ENCODE measurements around the gene ZBED1. TPM values are rescaled to one million over a fixed set of nuclear protein-coding genes. Genes with fewer than 3 reads are reported as not detected.

Gene ZBED1
- total RNA-seq (43.7 and 46.5 TPM in 2 replicates), polyA plus RNA-seq (24.6 and 26.6 TPM in 2 replicates), polyA minus RNA-seq (28.4 and 32.0 TPM in 2 replicates), Bru-seq, nascent RNA (percentile 81 among the genes with signal in this experiment), BruChase-seq, experiment 1, labeled RNA remaining after a 6-hour chase (percentile 94 among the genes with signal in this experiment), BruChase-seq, experiment 2, labeled RNA remaining after a 2-hour chase (percentile 96 among the genes with signal in this experiment)
- 23.0 and 29.3 TPM in 2 replicates for polyA plus RNA-seq (2011; cell fraction: cytosol; rRNA removed)
- 11.7 and 13.9 TPM in 2 replicates for polyA plus RNA-seq (2011; cell fraction: nucleus; rRNA removed)
- polyA plus RNA-seq (2012) = 26.7 and 32.6 TPM in 2 replicates
- 54.0 TPM for polyA minus RNA-seq (2011; cell fraction: cytosol; rRNA and poly(A)+ RNA removed)
- 11.7 and 17.6 TPM in 2 replicates for polyA minus RNA-seq (2011; cell fraction: nucleus; rRNA and poly(A)+ RNA removed)
- long read RNA-seq, full-length matches to known transcripts = 80 of 107 reads
- long read RNA-seq, partial matches to known transcripts = 0 of 107 reads
- long read RNA-seq, other reads (novel, unspliced or antisense) = 27 of 107 reads

DNA sequence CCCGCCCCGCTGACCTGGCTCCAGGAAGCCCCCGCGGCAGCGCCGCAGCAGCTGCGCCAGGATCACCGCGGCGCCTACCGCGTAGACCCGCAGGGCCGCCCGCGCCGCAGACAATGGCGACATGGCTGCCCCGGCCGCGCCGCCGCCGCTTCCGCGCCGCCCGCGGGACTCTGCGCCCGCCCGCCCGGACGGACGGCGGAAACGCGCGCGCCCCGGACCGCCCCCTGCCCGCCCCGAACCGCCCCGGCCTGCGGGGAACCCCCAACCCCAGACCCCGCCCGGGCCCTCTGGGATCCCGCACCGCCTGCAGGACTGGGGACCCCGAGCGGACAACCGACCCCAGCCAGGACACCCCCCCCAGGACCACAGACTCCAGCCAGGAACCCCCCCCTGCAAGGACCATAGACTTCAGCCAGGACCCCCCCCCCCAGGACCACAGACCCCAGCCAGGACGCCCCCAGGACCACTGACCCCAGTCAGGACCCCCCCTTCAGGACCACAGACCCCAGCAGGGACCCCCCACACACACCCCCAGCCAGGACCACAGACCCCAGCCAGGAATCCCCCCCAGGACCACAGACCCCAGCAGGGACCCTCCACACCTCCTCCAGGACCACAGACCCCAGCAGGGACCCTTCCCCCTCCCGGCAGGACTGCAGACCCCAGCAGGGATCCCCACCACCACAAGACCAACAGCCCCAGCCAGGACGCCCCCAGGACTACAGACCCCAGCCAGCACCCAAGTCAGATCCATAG, at the start of gene ZBED1, which contains the start of gene DHRSX:
Gene ZBED1, minus strand, starts transcription at position 174 of the 756 bp plus-strand sequence. CDS start 10,257 bp downstream, outside the sequence.
Gene DHRSX, minus strand, starts transcription at position 174 of the 756 bp plus-strand sequence. Its CDS starts 51 bp downstream, at position 123.
- peak within 1 kb of the TSS; percentile 70 for H2AFZ ChIP-seq (ENCODE audit: low read depth, low read length)
- CTCF ChIA-PET = no interaction called here
- TF ChIP-seq MYC (IDR thresholded peaks at IDR 0.05; ENCODE audit: low read depth, low read length) (no peak), POLR2AphosphoS5 (IDR thresholded peaks at IDR 0.05; ENCODE audit: insufficient read depth, low read depth, low read length) (peak; percentile 70), POLR2A (IDR thresholded peaks at IDR 0.05; ENCODE audit: low read depth, low read length) (peak; percentile 77)
- H3K27ac ChIP-seq (ENCODE audit: insufficient read depth, low read depth, low read length) = peak within 1 kb of the TSS; percentile 54
- peaks cover 13% of the 10 kb centered on the region for H3K4me1 ChIP-seq (ENCODE audit: control insufficient read depth, extremely low read depth, insufficient read depth, low read length)
- peaks cover 40% of the 10 kb centered on the region for H3K79me2 ChIP-seq (ENCODE audit: control insufficient read depth, insufficient read depth, low read length)
- peak within 1 kb of the TSS; percentile 86 for H3K4me2 ChIP-seq (ENCODE audit: insufficient read depth, low read length)
- no TSS peak for BruUV-seq (replicated peaks)
- H3K9ac ChIP-seq (replicated peaks; ENCODE audit: extremely low read depth, insufficient read depth, low read length) = peak within 1 kb of the TSS; percentile 75
- peak within 1 kb of the TSS; percentile 83 to 93 (median 84) for H3K4me3 ChIP-seq (replicated peaks in 1 of 3; ENCODE audit: insufficient read depth in 1 of 3, low read depth in 1 of 3, low read length in 3 of 3)
- no peaks in the 10 kb centered on the region for H3K9me3 ChIP-seq (replicated peaks; ENCODE audit: control insufficient read depth, insufficient read depth, low read length)
- DNase-seq (ENCODE audit: low read depth, low spot score) (no peak), FAIRE-seq (no peak)
- H3K27me3 ChIP-seq (ENCODE audit: control insufficient read depth in 2 of 2, insufficient read depth in 2 of 2, low read length in 2 of 2) = no peaks in the 10 kb centered on the region
- dilution Hi-C loops (cut with MboI; ENCODE audit: extremely low pct_ligation_motif_present, low sequenced_read_pairs) = no loop called here
- intact Hi-C loops (cut with micrococcal nuclease) = loop anchor here (1.0 kb wide), 1 partner anchor 108 kb away; no protein-coding TSS in a partner anchor
- no peaks in the 10 kb centered on the region for H3K36me3 ChIP-seq (ENCODE audit: control insufficient read depth in 2 of 2, extremely low read depth in 1 of 2, insufficient read depth in 2 of 2, low read length in 2 of 2)
- H4K20me1 ChIP-seq (replicated peaks; ENCODE audit: control insufficient read depth, extremely low read depth, insufficient read depth, low read length) = peaks cover 2% of the 10 kb centered on the region
- H3K9me1 ChIP-seq (replicated peaks; ENCODE audit: control insufficient read depth, extremely low read depth, insufficient read depth, low read length) = no peaks in the 10 kb centered on the region
- POLR2A ChIA-PET = no interaction called here

DNA sequence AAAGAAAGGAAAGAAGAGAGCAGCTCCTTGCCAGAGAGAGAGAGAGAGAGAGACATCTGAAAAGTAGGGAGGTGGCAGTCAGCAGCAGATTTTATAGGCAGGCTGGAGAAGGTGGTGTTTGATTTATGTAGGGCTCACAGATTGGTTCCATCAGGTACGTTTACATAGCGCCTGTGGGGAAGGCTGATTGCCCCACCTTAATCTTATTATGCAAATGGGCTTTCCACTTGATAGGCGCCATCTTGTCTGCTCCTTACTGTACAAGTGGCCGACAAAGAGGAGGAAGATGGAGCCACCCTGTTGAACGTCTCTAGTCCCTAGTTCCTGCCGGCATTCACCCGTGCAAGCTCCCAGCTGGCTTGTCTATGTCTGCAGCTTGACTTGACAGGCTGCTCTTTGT, 49.1 kb upstream of the ZBED1 start:
- dilution Hi-C loops (cut with MboI; ENCODE audit: extremely low pct_ligation_motif_present, low sequenced_read_pairs) = no loop called here
- intact Hi-C loops (cut with micrococcal nuclease) = no loop called here
- no peaks in the 10 kb centered on the region for H3K9me3 ChIP-seq (replicated peaks; ENCODE audit: control insufficient read depth, insufficient read depth, low read length)
- CTCF ChIA-PET = no interaction called here
- H3K79me2 ChIP-seq (ENCODE audit: control insufficient read depth, insufficient read depth, low read length) = no peaks in the 10 kb centered on the region
- no peak for FAIRE-seq
- H2AFZ ChIP-seq (ENCODE audit: low read depth, low read length) = no peak overlapping the region
- H3K27me3 ChIP-seq (ENCODE audit: control insufficient read depth in 2 of 2, insufficient read depth in 2 of 2, low read length in 2 of 2) = no peaks in the 10 kb centered on the region
- no peaks in the 10 kb centered on the region for H3K36me3 ChIP-seq (ENCODE audit: control insufficient read depth in 2 of 2, extremely low read depth in 1 of 2, insufficient read depth in 2 of 2, low read length in 2 of 2)
- H3K4me2 ChIP-seq (ENCODE audit: insufficient read depth, low read length) = no peak overlapping the region
- BruUV-seq (replicated peaks) = no TSS peak
- H3K9me1 ChIP-seq (replicated peaks; ENCODE audit: control insufficient read depth, extremely low read depth, insufficient read depth, low read length) = no peaks in the 10 kb centered on the region
- TF ChIP-seq, protein P1, sequence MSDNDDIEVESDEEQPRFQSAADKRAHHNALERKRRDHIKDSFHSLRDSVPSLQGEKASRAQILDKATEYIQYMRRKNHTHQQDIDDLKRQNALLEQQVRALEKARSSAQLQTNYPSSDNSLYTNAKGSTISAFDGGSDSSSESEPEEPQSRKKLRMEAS (IDR thresholded peaks at IDR 0.05; ENCODE audit: insufficient read depth, insufficient read length) = no peak
- TF ChIP-seq FOS (IDR thresholded peaks at IDR 0.05; ENCODE audit: borderline replicate concordance, insufficient read depth, low read length) (no peak), POLR2A (IDR thresholded peaks at IDR 0.05; ENCODE audit: low read depth, low read length) (no peak), MYC (IDR thresholded peaks at IDR 0.05; ENCODE audit: low read depth, low read length) (no peak), JUN (IDR thresholded peaks at IDR 0.05; ENCODE audit: borderline replicate concordance, insufficient read depth, insufficient read length, low read depth) (no peak), POLR2AphosphoS5 (IDR thresholded peaks at IDR 0.05; ENCODE audit: insufficient read depth, low read depth, low read length) (no peak), GATA2 (IDR thresholded peaks at IDR 0.05; ENCODE audit: insufficient read depth, insufficient read length, low read depth, low read length) (no peak)
- TF ChIP-seq, protein P2, sequence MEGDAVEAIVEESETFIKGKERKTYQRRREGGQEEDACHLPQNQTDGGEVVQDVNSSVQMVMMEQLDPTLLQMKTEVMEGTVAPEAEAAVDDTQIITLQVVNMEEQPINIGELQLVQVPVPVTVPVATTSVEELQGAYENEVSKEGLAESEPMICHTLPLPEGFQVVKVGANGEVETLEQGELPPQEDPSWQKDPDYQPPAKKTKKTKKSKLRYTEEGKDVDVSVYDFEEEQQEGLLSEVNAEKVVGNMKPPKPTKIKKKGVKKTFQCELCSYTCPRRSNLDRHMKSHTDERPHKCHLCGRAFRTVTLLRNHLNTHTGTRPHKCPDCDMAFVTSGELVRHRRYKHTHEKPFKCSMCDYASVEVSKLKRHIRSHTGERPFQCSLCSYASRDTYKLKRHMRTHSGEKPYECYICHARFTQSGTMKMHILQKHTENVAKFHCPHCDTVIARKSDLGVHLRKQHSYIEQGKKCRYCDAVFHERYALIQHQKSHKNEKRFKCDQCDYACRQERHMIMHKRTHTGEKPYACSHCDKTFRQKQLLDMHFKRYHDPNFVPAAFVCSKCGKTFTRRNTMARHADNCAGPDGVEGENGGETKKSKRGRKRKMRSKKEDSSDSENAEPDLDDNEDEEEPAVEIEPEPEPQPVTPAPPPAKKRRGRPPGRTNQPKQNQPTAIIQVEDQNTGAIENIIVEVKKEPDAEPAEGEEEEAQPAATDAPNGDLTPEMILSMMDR (IDR thresholded peaks at IDR 0.05; ENCODE audit: extremely low read depth in 1 of 2, insufficient read depth in 1 of 2, low read depth in 1 of 2, low read length in 2 of 2) = no peak
- POLR2A ChIA-PET = no interaction called here
- H4K20me1 ChIP-seq (replicated peaks; ENCODE audit: control insufficient read depth, extremely low read depth, insufficient read depth, low read length) = no peaks in the 10 kb centered on the region
- H3K27ac ChIP-seq (ENCODE audit: insufficient read depth, low read depth, low read length) = no peak overlapping the region
- no peak overlapping the region for H3K9ac ChIP-seq (replicated peaks; ENCODE audit: extremely low read depth, insufficient read depth, low read length)
- H3K4me3 ChIP-seq (replicated peaks in 1 of 3; ENCODE audit: insufficient read depth in 1 of 3, low read depth in 1 of 3, low read length in 3 of 3) = no peak overlapping the region
- no peak for DNase-seq (ENCODE audit: low read depth, low spot score)
- H3K4me1 ChIP-seq (ENCODE audit: control insufficient read depth, extremely low read depth, insufficient read depth, low read length) = no peaks in the 10 kb centered on the region

All from endothelial cell of umbilical vein (primary cell).